HTERT RPE-1 (cell line): ENCODE results near the gene TM9SF3.

Experiments used
- in situ Hi-C: fragments of 300-500 bp; cut with MboI; formaldehyde crosslinking; loops from 4 replicates; pipeline ENCODE4 v1.14.3; 2020; ENCODE audit warnings: low sequenced_read_pairs

TM9SF3 gene

GRCh38 chr10:96513305-96513697 is 73.5 kb downstream of the TM9SF3 start:
- in situ Hi-C loops = no loop called here

- in situ Hi-C loops = no loop called here
These were observed 74.1 kb downstream of the TM9SF3 start for GRCh38 chr10:96512524-96513304.

GRCh38 chr10:96511044-96511945 is 75.5 kb downstream of the TM9SF3 start:
- in situ Hi-C loops = no loop called here

- in situ Hi-C loops = no loop called here
These were observed 77.7 kb downstream of the TM9SF3 start for GRCh38 chr10:96509017-96509641.

- in situ Hi-C loops = no loop called here
These were observed 79.8 kb downstream of the TM9SF3 start for GRCh38 chr10:96507044-96507443.

- in situ Hi-C loops = no loop called here
These were observed 81.4 kb downstream of the TM9SF3 start for GRCh38 chr10:96505150-96506136.

GRCh38 chr10:96502561-96503282 is 84.1 kb downstream of the TM9SF3 start:
- in situ Hi-C loops = no loop called here

- in situ Hi-C loops = no loop called here
These were observed 84.8 kb downstream of the TM9SF3 start for GRCh38 chr10:96501985-96502384.

GRCh38 chr10:96500519-96500918 is 86.3 kb downstream of the TM9SF3 start:
- in situ Hi-C loops = no loop called here

- in situ Hi-C loops = no loop called here
These were observed 86.8 kb downstream of the TM9SF3 start for GRCh38 chr10:96500050-96500449.

GRCh38 chr10:96497391-96497790 is 89.4 kb downstream of the TM9SF3 start:
- in situ Hi-C loops = no loop called here

GRCh38 chr10:96496281-96496925 is 90.4 kb downstream of the TM9SF3 start:
- in situ Hi-C loops = no loop called here

- in situ Hi-C loops = no loop called here
These were observed 91.3 kb downstream of the TM9SF3 start for GRCh38 chr10:96495544-96495943.

GRCh38 chr10:96494694-96495093 is 92.1 kb downstream of the TM9SF3 start:
- in situ Hi-C loops = no loop called here

GRCh38 chr10:96493871-96494525 is 92.8 kb downstream of the TM9SF3 start:
- in situ Hi-C loops = no loop called here

GRCh38 chr10:96493254-96493653 is 93.6 kb downstream of the TM9SF3 start:
- in situ Hi-C loops = no loop called here

- in situ Hi-C loops = no loop called here
These were observed 95.5 kb downstream of the TM9SF3 start for GRCh38 chr10:96491303-96491702.

GRCh38 chr10:96488161-96488935 is 98.5 kb downstream of the TM9SF3 start:
- in situ Hi-C loops = no loop called here
